Measurements from ENCODE around the gene PRRC2C. TPM values are rescaled to one million over a fixed set of nuclear protein-coding genes. Genes with fewer than 3 reads are reported as not detected.
"Not testable (repeated sequence)": the region's sequence is repeated elsewhere in the genome, so short reads cannot be mapped to it uniquely, and the experiment has no call there.

Gene PRRC2C
- total RNA-seq, 1 donor from 2014 or later: 254 TPM

GRCh38 chr1:171583591-171584201, 98.4 kb downstream of the PRRC2C start:
- DNase-seq (ENCODE audit: low spot score): no peak

- DNase-seq (ENCODE audit: low spot score): no peak
Measured at GRCh38 chr1:171585715-171586114, 100.4 kb downstream of the PRRC2C start.

GRCh38 chr1:171588230-171588629, 102.9 kb downstream of the PRRC2C start:
- DNase-seq (ENCODE audit: low spot score): no peak

- DNase-seq (ENCODE audit: low spot score): no peak
Measured at GRCh38 chr1:171590022-171590421, 104.7 kb downstream of the PRRC2C start.

GRCh38 chr1:171595324-171595723, 110.0 kb downstream of the PRRC2C start:
- no peak for DNase-seq (ENCODE audit: low spot score)

- no peak for DNase-seq (ENCODE audit: low spot score)
Measured at GRCh38 chr1:171596119-171596518, 110.8 kb downstream of the PRRC2C start.

- no peak for DNase-seq (ENCODE audit: low spot score)
Measured at GRCh38 chr1:171596705-171597104, 111.4 kb downstream of the PRRC2C start.

GRCh38 chr1:171597203-171597602, 111.9 kb downstream of the PRRC2C start:
- DNase-seq (ENCODE audit: low spot score): no peak

- not testable (repeated sequence) for DNase-seq (ENCODE audit: low spot score)
Measured at GRCh38 chr1:171600310-171600709, 115.0 kb downstream of the PRRC2C start.

GRCh38 chr1:171600862-171601261, 115.5 kb downstream of the PRRC2C start:
- no peak for DNase-seq (ENCODE audit: low spot score)

- DNase-seq (ENCODE audit: low spot score): not testable (repeated sequence)
Measured at GRCh38 chr1:171603042-171603441, 117.7 kb downstream of the PRRC2C start.

- DNase-seq (ENCODE audit: low spot score): no peak
Measured at GRCh38 chr1:171606402-171606941, 121.1 kb downstream of the PRRC2C start.

- no peak for DNase-seq (ENCODE audit: low spot score)
Measured at GRCh38 chr1:171610385-171610784, 125.1 kb downstream of the PRRC2C start.

GRCh38 chr1:171611306-171611705, 126.0 kb downstream of the PRRC2C start:
- DNase-seq (ENCODE audit: low spot score): no peak

- no peak for DNase-seq (ENCODE audit: low spot score)
Measured at GRCh38 chr1:171613282-171613681, 128.0 kb downstream of the PRRC2C start.

GRCh38 chr1:171615122-171615906, 130.0 kb downstream of the PRRC2C start:
- DNase-seq (ENCODE audit: low spot score): not testable (repeated sequence)

GRCh38 chr1:171616586-171616985, 131.3 kb downstream of the PRRC2C start:
- no peak for DNase-seq (ENCODE audit: low spot score)

GRCh38 chr1:171622152-171622462, 136.8 kb downstream of the PRRC2C start, which contains the start of gene MYOCOS:
Gene MYOCOS (plus strand): TSS chr1:171622243. CDS start chr1:171623884, 1,641 bp downstream.
- no peak for DNase-seq (ENCODE audit: low spot score)

- no peak for DNase-seq (ENCODE audit: low spot score)
Measured at GRCh38 chr1:171623651-171624331, 138.5 kb downstream of the PRRC2C start.

- DNase-seq (ENCODE audit: low spot score): no peak
Measured at GRCh38 chr1:171625225-171625624, 139.9 kb downstream of the PRRC2C start.

- DNase-seq (ENCODE audit: low spot score): no peak
Measured at GRCh38 chr1:171627020-171627419, 141.7 kb downstream of the PRRC2C start.

GRCh38 chr1:171628225-171628624, 142.9 kb downstream of the PRRC2C start:
- no peak for DNase-seq (ENCODE audit: low spot score)

GRCh38 chr1:171635661-171636060, 150.3 kb downstream of the PRRC2C start:
- no peak for DNase-seq (ENCODE audit: low spot score)
